HPDE6-E6E7 (cell line): Measurements from ENCODE around the gene KLHL35.
A peak's percentile ranks its signal among the peaks of the same experiment; 100 is the strongest.
"Not testable (repeated sequence)": the region's sequence is repeated elsewhere in the genome, so short reads cannot be mapped to it uniquely, and the experiment has no call there.

Experiments used
- DNase-seq: peaks from one replicate; pipeline ENCODE4 v3.0.0; 2011; ENCODE audit warnings: missing footprints; ENCODE audit errors: extremely low spot score

The KLHL35 gene

DNA sequence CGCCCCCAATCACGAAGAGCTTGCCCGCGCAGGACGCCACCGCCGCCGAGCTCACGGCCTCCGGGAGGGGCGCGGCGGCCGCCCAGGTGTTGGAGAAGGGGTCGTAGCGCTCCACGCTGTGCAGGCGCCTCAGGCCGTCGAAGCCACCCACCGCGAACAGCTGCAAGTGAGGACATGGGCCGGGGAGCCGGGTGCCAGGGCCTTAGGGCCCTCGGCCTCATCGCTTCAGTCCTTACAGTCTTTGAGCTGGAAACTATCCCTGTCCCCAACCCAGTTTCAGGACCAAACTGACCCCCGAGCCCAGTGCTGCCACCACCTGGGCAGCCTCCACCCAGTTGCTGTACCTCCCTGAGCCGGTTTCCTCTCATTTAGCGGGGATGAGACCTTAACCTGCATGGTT, 7.6 kb downstream of the KLHL35 start:
- no peak for DNase-seq

DNA sequence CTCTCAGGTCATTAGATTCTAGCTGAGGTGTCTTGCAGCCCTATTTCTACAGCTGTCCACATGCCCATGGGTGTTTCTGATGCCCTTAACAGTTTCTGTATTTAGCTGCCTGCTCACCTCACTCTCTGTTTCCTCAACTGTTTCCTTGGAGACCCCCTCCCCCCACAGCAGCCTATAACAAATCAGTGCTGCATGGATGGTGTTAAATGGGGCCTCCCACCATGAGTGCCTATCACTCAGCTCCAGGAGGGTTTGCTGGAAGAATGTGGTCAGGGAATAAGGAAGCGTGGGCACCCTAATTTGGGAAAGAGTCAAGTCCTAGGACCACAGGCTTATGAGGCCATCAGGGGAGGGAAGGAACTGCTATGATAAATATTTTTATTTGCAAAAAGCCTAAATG, 8.6 kb downstream of the KLHL35 start:
- no peak for DNase-seq

DNA sequence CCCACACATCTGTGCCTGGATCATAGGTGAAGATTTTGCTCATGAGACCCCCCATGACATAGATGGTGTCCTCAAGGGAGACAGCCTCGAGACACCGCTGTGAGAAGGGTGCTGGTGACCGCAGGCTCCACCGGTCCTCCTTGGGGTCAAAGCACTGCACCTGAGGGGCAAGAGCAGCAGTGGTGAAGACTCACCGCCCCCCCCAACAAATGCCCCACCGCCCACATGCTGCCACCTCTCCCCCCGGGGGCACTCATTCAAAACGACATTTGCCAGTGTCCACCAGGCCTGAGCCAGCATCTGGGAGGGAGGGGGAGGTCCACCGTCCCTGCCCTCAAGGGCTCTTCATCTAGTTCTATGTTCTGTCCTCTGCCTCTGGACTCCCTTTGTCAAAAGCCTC, 9.3 kb downstream of the KLHL35 start:
- DNase-seq: no peak

DNA sequence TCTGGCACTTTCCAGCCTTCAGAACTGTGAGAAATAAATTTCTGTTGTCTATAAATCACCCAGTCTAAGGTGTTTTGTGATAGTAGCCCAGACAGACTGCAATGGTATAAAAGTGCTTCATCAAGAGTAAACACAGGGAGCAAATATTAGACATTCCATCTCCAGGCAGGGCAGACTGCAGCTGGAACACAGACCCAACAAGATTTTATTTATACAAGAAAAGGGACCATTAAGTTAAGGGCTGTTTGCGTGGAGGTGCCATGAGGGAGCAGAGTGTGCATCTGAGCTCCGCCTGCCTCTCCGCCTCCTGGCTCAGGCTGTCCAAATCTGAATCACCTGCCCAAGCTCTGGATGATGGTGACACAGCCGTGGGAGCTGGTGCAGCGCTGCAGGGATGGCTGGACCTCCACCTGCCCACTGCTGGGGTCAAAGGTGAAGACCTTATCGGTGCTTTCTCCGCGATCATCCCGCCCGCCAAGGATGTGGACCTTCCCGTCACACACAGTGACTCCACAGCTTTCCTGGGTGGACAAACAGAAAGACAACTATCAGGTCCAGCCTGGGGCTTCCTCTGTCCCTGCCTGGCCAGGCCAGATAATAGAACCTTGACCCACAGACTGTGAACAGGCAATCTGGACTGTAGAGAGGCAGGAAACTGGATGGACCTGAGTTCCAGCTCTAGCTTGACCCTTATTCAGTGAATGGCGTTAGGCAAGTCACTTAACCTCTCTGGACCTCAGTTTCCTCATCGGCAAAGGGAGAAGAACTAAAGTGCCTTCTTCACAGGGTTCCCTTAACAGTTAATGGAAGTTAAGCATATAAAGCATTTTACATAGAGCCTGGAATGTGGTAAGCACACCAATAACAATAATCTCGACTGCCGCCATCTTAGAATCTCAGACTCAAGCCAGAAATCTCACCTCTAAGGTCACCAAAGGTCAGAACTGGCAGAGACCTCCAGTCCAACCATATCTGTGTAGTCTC, 10.5 kb downstream of the KLHL35 start:
- no peak for DNase-seq

DNA sequence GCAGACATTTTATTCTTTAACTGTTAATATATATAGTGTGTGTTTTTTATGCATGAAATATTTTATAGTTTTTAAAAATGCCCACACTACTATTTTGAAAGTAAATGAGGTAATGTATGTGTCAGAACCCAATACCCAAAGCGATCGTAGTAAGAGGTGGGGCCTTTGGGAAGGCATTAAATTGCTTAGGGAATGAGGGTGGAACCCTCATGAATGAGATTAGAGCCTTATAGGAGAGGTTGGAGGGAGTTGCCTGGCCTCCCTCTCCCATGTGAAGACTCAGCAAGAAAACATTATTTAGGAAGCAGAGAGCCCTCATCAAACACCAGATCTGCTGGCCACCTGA, 11.1 kb downstream of the KLHL35 start:
- no peak for DNase-seq

DNA sequence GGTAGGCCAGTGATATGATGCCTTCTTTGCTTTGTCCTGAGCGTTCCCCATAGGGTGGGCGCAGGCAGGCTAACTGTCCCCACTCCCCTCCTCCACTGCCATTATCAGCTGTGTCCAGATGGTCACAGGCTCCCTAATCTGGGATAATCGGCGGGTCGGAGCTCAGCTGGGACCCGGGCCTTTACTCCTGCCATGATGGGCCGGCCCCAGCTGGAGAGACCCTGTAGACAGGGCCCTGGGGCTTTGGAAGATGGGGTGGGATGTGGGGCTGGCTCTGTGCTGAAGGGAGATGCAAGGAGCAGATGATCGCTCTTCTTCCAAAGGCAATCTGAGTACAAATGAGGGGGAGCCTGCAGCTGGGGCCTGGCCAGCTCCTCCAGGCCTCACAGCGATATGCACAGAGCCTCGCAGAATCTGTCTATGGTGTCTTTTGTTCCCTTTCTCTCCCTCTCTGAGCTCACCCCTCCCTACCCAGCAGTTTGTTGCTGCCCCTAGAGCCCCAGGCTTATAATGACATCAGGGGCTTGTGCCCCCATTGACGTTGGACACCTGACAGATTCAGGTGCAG, 11.9 kb downstream of the KLHL35 start:
- no peak for DNase-seq

DNA sequence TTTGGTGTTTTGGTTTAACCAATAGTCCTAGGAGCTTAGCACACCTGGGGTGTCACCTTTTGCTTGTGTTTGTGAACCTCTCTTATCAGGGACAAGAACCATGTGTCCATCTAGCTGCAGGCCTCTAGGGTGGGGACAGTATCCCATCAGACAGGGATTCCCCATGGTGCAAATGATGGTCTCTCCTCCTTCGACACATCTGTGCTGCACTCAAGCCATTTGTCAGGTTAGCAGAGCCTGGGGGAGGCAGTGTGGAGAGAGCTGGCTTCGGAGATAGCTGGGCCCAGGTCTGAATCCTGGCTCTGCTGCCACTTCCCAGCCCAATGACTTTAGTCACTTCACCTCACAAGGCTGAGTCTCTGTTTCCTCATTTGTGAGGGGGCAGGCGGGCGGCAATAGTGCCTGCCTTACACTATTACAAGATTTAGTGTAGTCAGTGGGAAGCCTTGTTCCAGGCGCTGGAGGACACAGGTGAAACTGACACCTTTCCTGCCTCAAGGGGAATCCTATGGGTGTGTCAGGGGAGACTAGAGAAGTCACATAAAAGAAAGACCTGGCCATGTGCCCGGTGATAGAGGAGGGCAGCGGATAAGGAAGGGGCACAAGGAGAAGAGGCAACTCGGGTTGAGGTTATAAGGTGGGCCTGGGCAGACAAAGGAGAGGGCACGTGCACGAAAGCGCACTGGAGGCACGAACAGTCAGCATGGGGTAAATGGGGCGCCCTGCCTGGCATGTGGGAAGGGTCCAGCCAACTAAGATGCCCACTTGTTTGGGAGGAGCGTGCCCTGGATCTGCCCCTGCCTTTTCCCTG, 12.6 kb downstream of the KLHL35 start:
- DNase-seq: no peak

DNA sequence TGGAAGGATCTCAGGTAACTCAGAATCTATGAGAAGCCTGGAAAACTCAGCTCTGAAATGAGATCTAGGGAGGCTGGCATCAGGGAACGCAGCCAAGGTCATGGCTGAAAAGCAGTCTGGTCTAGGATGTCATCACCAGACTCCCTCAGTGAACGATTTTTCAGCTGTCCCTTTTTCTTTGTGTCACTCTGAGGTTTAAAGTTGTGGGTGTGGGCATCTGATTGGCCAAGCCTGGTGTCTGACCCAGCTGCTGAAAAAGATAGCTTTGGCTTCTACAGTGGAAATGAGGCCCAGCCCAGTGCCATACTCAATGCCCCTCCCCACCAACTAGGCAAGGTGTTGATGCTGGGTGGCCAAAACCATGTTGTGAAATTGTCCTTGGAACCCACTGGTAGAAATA, 19.1 kb downstream of the KLHL35 start:
- DNase-seq: no peak

DNA sequence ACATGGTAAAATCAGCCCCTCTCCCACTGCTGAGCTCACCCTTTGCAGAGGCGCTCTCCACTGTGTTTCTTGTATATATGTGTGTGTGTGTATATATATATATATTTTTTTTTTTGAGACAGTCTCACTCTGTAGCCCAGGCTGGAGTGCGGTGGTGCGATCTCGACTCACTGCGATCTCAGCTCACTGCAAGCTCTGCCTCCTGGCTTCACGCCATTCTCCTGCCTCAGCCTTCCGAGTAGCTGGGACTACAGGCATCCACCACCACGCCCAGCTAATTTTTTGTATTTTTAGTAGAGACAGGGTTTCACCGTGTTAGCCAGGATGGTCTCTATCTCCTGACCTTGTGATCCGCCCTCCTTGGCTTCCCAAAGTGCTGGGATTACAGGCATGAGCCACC, 19.9 kb downstream of the KLHL35 start:
- not testable (repeated sequence) for DNase-seq

DNA sequence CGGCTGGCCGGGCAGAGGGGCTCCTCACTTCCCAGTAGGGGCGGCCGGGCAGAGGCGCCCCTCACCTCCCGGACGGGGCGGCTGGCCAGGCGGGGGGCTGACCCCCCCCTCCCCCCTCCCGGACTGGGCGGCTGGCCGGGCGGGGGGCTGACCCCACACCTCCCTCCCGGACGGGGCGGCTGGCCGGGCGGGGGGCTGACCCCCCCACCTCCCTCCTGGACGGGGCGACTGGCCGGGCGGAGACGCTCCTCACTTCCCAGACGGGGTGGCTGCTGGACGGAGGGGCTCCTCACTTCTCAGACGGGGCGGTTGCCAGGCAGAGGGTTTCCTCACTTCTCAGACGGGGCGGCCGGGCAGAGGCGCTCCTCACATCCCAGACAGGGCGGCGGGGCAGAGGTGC, 23.0 kb downstream of the KLHL35 start:
- not testable (repeated sequence) for DNase-seq

DNA sequence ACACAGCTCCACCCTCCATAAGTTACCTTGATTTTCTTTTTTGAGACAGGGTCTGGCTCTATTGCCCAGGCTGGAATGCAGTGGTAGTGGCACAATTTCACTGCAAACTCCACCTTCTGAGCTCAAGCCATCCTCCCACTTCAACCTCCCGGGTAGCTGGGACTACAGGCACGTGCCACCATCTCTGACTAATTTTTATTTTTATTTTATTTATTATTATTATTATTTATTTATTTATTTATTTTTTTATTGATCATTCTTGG, 24.1 kb downstream of the KLHL35 start:
- DNase-seq: no peak

DNA sequence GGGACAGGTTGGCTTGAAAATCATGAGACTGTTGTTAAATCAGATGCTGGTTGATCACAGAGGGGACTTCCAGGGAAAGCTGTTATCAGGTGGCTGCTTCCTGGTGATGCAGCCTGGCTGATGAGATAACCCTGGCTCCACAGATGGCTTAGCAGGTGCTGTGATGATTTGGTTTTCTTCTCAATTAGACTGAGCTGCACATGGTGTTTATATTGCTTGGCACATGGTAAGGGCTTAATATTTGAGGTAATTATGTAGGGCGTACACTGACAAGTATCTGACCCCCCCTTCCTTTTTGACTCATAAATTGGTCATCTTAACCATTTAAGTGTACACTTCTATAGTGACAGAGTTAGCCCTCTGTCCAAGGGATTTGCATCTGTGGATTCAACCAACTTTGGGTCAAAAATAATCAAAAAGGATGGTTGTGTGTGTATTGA, 26.6 kb downstream of the KLHL35 start:
- no peak for DNase-seq

DNA sequence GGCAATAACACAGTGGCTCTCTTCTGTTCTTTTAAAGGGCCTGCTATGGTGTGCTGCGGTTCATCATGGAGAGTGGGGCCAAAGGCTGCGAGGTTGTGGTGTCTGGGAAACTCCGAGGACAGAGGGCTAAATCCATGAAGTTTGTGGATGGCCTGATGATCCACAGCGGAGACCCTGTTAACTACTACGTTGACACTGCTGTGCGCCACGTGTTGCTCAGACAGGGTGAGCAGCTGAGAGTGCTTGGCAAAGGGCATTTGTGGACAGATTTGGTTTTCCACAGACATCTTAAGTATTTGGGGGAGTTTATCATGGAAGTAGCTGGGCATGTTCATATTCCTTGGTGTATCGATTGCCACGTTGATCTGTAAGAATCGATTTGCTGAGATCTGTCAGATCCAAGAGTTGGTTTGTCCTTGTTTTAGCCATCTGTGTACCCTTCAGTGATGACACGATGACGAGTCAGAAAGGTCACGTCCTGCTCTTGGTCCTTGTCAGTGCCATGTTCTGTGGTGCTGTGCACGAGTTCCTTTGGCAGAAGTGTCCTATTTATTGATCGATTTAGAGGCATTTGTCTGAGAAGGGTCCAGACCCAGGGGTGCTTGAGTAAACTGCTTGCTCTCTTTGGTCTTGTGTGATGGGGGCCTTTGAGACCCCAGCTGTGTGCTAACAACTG, 28.9 kb downstream of the KLHL35 start:
- DNase-seq: no peak

DNA sequence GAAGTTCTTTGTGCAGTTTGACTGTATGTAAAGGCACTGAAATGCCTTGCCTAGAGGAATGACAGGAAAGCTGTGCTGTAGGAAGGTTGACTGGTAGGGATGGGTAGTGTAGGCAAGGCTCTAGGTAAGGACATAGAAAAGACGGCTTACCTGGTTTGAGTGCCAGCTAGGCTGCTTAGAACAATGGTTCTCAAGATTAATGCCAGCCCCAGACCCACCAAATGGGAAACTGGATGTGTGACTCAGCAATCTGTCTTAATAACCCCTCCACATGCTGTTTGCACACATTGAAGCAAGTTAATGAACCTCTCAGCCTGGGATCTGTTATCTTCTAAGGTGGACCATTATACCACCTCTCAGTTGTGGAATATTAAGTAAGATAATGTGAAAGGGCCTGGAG, 30.0 kb downstream of the KLHL35 start:
- no peak for DNase-seq

DNA sequence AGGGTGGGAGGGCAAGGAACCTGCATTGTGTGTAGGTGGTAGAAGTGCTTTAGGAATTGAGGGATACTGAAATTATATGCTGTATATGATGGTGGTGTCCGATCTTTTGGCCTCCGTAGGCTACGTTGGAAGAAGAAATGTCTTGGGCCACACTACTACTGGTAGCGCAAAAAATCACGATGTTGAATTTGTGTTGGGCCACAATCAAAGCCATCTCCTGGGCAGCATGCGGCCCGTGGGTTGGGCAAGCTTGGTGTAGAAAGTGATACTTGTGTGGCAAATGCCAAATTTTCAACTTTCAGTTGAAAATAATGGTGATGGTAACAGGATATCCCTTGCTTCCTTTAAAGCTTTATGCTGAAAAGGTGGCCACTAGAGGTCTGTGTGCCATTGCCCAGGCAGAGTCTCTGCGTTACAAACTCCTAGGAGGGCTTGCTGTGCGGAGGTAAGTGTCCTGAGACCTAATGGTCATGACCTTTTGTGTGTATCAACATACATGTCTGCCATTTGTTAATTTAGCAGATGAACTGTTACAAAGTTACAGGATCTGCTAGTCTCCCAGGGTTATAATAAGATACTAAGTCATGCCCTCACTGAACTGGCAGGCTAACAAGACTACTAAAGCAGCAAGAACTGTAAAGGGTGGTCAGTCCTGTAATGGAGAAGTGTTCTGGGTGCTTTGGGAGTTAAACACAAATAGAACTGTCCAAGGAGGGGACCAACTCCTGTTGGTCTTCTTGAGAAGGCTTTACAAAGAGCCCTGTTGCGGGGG, 30.8 kb downstream of the KLHL35 start:
- no peak for DNase-seq

DNA sequence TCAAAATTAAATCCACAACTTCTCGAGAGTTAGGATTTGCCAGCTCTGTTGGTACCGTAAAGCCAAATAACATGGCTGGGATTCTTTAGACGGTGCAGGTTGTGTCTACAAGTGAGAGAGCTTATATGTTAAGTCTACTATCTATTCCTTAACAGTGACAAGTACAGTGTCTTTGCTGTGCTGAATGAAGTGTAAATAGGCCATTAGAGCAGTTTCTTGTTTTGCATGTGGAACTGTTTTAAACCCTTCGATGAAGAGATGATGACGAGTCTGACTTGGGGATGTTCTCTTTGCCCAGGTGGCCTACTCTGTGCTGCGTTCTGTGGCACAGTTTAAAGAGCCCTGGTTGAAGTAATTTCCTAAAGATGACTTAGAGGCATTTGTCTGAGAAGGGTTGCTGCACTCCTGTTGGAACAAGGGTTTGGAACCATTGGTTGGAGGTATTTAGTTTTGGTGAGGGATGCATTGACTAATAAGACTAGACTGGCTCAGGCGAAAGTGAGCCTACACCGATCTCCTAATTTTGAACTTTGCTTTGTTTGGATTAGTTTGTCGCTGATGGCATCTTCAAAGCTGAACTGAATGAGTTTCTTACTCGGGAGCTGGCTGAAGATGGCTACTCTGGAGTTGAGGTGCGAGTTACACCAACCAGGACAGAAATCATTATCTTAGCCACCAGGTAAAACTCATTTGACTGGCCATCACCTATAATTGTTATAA, 32.7 kb downstream of the KLHL35 start:
- no peak for DNase-seq

DNA sequence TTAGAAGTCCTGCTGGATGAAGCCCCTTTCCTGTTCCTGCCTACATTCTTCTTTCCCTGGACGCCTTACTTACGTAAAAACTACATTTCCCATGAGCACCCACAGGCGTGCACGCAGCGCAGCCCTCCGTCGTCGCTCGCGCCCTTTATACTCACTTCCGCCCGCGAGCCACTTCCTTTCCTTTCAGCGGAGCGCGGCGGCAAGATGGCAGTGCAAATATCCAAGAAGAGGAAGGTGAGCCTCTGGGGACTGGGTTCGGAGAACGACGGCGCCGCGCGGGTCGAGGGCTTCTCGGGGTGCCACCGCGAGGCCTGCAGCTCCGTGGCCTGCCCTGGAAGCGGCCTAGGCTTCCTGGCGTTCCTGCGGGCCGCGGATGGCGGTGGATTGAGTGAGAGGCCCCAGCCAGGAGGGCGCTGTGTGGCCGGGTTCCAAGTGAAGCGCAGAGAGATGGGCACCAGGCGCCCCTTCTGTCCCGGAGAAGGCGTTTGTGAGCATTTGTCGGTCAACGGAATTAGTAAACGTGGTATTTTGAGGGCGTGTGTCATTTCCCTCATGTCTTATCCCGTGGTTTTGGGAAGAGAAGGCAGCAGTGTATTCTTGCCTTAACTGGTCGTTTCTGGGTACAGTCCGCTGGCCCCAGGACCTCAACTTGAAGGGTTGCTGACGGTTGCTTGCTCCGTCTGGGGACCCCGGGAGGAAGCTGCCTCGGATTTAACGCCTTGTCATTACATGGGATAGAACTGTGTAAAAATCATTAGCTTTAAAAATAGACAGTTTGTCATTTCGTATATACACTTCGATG, 33.5 kb downstream of the KLHL35 start, which contains the start of gene RPS3:
RPS3 (plus strand) TSS at position 175 of the 802 bp plus-strand sequence; CDS start at position 205, 30 bp downstream.
- peak; percentile 86 for DNase-seq

DNA sequence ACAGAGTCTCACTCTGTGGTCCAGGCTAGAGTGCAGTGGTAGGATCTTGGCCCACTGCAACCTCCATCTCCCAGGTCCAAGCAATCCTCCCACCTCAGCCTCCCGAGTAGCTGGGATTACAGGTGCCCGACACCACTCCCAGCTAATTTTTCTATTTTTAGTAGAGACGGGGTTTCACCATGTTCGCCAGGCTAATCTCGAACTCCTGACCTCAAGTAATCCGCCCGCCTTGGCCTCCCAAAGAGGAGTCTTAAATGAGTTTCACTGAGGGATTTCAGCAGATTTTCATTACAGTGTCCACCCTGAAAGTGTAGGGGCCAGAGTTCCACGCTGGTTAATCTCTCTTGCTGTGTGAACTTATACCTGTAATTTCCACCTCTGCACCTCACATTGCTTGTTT, 34.1 kb downstream of the KLHL35 start:
- no peak for DNase-seq

DNA sequence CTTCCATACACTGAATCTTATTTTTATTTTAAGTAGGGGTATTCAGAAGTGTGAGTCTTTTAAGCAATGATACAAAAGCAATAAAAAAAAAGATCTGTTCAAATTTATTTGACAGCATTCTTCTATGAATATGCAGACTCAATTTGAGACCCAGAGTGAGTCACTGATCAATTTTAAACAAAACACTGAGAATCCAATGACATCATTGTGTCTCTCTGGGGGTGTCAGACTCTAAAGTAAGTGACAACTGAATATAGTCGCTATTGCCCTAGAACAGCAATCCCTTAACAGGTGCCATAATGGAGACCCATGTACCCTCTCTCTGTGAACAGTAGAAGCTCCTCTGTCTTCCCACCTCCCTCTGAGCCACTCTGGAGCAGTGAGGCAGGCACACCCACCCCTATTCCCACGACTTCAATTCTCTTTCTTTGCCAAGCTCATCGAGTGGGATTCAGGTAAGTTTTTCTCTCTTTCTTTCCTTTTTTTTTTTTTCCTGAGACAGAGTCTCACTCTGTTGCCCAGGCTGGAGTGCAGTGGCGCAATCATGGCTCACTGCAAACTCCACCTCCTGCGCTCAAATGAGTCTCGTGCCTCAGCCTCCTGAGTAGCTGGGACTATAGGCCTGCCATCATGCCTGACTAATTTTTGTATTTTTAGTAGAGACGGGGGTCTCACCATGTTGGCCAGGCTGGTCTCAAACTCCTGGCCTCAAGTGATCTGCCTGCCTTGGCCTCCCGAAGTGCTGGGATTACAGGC, 38.7 kb downstream of the KLHL35 start:
- DNase-seq: no peak
